Vagina (tissue), 2 donors: ENCODE results near the gene EFTUD2. TPM values are rescaled to one million over a fixed set of nuclear protein-coding genes. Genes with fewer than 3 reads are reported as not detected.

Experiments
- DNase-seq, 2 donors: peaks; one replicate each; pipeline ENCODE4 v3.0.0-alpha.2; 2017; ENCODE audit errors: extremely low spot score in 2 of 2
- H3K27ac ChIP-seq: fragments of 200-600 bp; sonication (generic); one replicate; pipeline ENCODE4 v1.5.1; 2019
- H3K27me3 ChIP-seq: fragments of 200-600 bp; sonication (generic); one replicate; pipeline ENCODE4 v1.5.1; 2019
- H3K36me3 ChIP-seq, 2 donors: fragments of 200-600 bp; sonication (generic); one replicate each; pipeline ENCODE4 v1.5.1; 2017 to 2019
- H3K4me1 ChIP-seq: fragments of 200-600 bp; sonication (generic); one replicate; pipeline ENCODE4 v1.5.1; 2019
- H3K4me3 ChIP-seq, 2 donors: fragments of 200-600 bp; sonication (generic); 1 replicate in 1 of 2; 2 replicates in 1 of 2; pipeline ENCODE4 v1.5.1; 2016 to 2019
- H3K9me3 ChIP-seq: fragments of 200-600 bp; sonication (generic); one replicate; pipeline ENCODE4 v1.5.1; 2019
- CTCF ChIP-seq, 3 experiments: fragments of 450-650 bp in 2 of 3; fragments of 200-600 bp in 1 of 3; sonication (generic) in 1 of 3; IDR thresholded peaks; one replicate each; pipeline ENCODE4 v1.5.1; 2017 to 2019; ENCODE audit warnings: antibody characterized with exemption in 3 of 3, mild to moderate bottlenecking in 2 of 3, moderate library complexity in 2 of 3
- POLR2A ChIP-seq, 2 donors: fragments of 450-650 bp; IDR thresholded peaks; one replicate each; pipeline ENCODE4 v1.6.1; 2017; ENCODE audit warnings: antibody characterized with exemption in 2 of 2, mild to moderate bottlenecking in 2 of 2, moderate library complexity in 2 of 2
- POLR2AphosphoS5 ChIP-seq, 2 donors: sonication (generic); formaldehyde crosslinking; IDR thresholded peaks; one replicate each; pipeline ENCODE4 v1.9.0; 2017; ENCODE audit warnings: antibody characterized with exemption in 2 of 2, mild to moderate bottlenecking in 2 of 2, low read depth in 1 of 2; ENCODE audit not compliant: insufficient read depth in 1 of 2
- intact Hi-C: fragments of 100-400 bp; cut with DNase I; formaldehyde crosslinking; loops from one replicate; pipeline ENCODE4 v1.15.1; 2023
- total RNA-seq: library from RNA; depleted of rRNA; stranded (reverse); fragments of >200 nt; gene quantifications from one replicate; pipeline ENCODE4 v1.2.3, GENCODE V29; 2016

The EFTUD2 gene
- total RNA-seq, 1 donor from 2014 or later: 55.5 TPM

- no peaks in the 10 kb centered on the region for H3K36me3 ChIP-seq
- no peak for DNase-seq
- H3K4me3 ChIP-seq: no peak overlapping the region
- intact Hi-C loops: no loop called here
- TF ChIP-seq POLR2A (IDR thresholded peaks at IDR 0.05) (no peak), CTCF (IDR thresholded peaks at IDR 0.05) (no peak), POLR2AphosphoS5 (IDR thresholded peaks at IDR 0.05; ENCODE audit: insufficient read depth in 1 of 2, low read depth in 1 of 2) (no peak)
- H3K27me3 ChIP-seq: no peaks in the 10 kb centered on the region
- no peak overlapping the region for H3K27ac ChIP-seq
- peaks cover 2% of the 10 kb centered on the region for H3K4me1 ChIP-seq
- H3K9me3 ChIP-seq: no peaks in the 10 kb centered on the region
Measured at GRCh38 chr17:44941712-44942331, 42.6 kb upstream of the EFTUD2 start.

GRCh38 chr17:44940768-44941167 lies 41.5 kb upstream of the EFTUD2 start:
- TF ChIP-seq CTCF (IDR thresholded peaks at IDR 0.05): no peak
- no peak for TF ChIP-seq POLR2A (IDR thresholded peaks at IDR 0.05)
- TF ChIP-seq POLR2AphosphoS5 (IDR thresholded peaks at IDR 0.05; ENCODE audit: insufficient read depth in 1 of 2, low read depth in 1 of 2): no peak
- intact Hi-C loops: no loop called here

GRCh38 chr17:44940317-44940716 lies 41.1 kb upstream of the EFTUD2 start:
- Histone ChIP-seq H3K9me3 (no peaks in the 10 kb centered on the region), H3K4me3 (no peak overlapping the region), H3K4me1 (no peaks in the 10 kb centered on the region), H3K27me3 (no peaks in the 10 kb centered on the region), H3K36me3 (no peaks in the 10 kb centered on the region), H3K27ac (no peak overlapping the region)
- intact Hi-C loops: no loop called here
- DNase-seq: no peak
- no peak for TF ChIP-seq POLR2AphosphoS5 (IDR thresholded peaks at IDR 0.05; ENCODE audit: insufficient read depth in 1 of 2, low read depth in 1 of 2)
- TF ChIP-seq POLR2A (IDR thresholded peaks at IDR 0.05): no peak
- TF ChIP-seq CTCF (IDR thresholded peaks at IDR 0.05): no peak

More at GRCh38 chr17:44940768-44941167, 41.5 kb upstream of the EFTUD2 start:
- H3K4me3 ChIP-seq: no peak overlapping the region
- H3K4me1 ChIP-seq: no peaks in the 10 kb centered on the region
- no peaks in the 10 kb centered on the region for H3K27me3 ChIP-seq
- DNase-seq: no peak
- H3K27ac ChIP-seq: no peak overlapping the region
- H3K36me3 ChIP-seq: no peaks in the 10 kb centered on the region
- H3K9me3 ChIP-seq: no peaks in the 10 kb centered on the region

GRCh38 chr17:44935116-44935515 lies 35.9 kb upstream of the EFTUD2 start:
- no peaks in the 10 kb centered on the region for H3K36me3 ChIP-seq
- H3K4me1 ChIP-seq: no peaks in the 10 kb centered on the region
- intact Hi-C loops: no loop called here
- no peaks in the 10 kb centered on the region for H3K9me3 ChIP-seq
- no peak overlapping the region for H3K4me3 ChIP-seq
- H3K27me3 ChIP-seq: no peaks in the 10 kb centered on the region
- no peak overlapping the region for H3K27ac ChIP-seq
- no peak for DNase-seq
- TF ChIP-seq POLR2A (IDR thresholded peaks at IDR 0.05) (no peak), CTCF (IDR thresholded peaks at IDR 0.05) (no peak), POLR2AphosphoS5 (IDR thresholded peaks at IDR 0.05; ENCODE audit: insufficient read depth in 1 of 2, low read depth in 1 of 2) (no peak)

GRCh38 chr17:44934745-44935105 lies 35.5 kb upstream of the EFTUD2 start:
- no peaks in the 10 kb centered on the region for H3K36me3 ChIP-seq
- intact Hi-C loops: no loop called here

More at GRCh38 chr17:44934745-44935105, 35.5 kb upstream of the EFTUD2 start:
- no peak overlapping the region for H3K4me3 ChIP-seq
- H3K9me3 ChIP-seq: no peaks in the 10 kb centered on the region
- H3K27me3 ChIP-seq: no peaks in the 10 kb centered on the region
- no peak for DNase-seq
- no peaks in the 10 kb centered on the region for H3K4me1 ChIP-seq
- no peak for TF ChIP-seq POLR2AphosphoS5 (IDR thresholded peaks at IDR 0.05; ENCODE audit: insufficient read depth in 1 of 2, low read depth in 1 of 2)
- TF ChIP-seq CTCF (IDR thresholded peaks at IDR 0.05): no peak
- H3K27ac ChIP-seq: no peak overlapping the region
